Peyer's patch (tissue), 4 donors: ENCODE measurements around the gene NEU4.

Source experiments
- POLR2A ChIP-seq, 2 donors: fragments of 450-650 bp; IDR thresholded peaks; one replicate each; pipeline ENCODE4 v1.5.1; 2017; ENCODE audit warnings: antibody characterized with exemption in 2 of 2, mild to moderate bottlenecking in 2 of 2, moderate library complexity in 2 of 2
- TF ChIP-seq, protein P1 (sequence below), 6 experiments: fragments of 450-650 bp in 4 of 6; fragments of 200-600 bp in 2 of 6; sonication (generic) in 1 of 6; IDR thresholded peaks; one replicate each; pipeline ENCODE4 v1.5.1; 2017 to 2019; ENCODE audit warnings: antibody characterized with exemption in 6 of 6, mild to moderate bottlenecking in 3 of 6, moderate library complexity in 1 of 6

DNA sequence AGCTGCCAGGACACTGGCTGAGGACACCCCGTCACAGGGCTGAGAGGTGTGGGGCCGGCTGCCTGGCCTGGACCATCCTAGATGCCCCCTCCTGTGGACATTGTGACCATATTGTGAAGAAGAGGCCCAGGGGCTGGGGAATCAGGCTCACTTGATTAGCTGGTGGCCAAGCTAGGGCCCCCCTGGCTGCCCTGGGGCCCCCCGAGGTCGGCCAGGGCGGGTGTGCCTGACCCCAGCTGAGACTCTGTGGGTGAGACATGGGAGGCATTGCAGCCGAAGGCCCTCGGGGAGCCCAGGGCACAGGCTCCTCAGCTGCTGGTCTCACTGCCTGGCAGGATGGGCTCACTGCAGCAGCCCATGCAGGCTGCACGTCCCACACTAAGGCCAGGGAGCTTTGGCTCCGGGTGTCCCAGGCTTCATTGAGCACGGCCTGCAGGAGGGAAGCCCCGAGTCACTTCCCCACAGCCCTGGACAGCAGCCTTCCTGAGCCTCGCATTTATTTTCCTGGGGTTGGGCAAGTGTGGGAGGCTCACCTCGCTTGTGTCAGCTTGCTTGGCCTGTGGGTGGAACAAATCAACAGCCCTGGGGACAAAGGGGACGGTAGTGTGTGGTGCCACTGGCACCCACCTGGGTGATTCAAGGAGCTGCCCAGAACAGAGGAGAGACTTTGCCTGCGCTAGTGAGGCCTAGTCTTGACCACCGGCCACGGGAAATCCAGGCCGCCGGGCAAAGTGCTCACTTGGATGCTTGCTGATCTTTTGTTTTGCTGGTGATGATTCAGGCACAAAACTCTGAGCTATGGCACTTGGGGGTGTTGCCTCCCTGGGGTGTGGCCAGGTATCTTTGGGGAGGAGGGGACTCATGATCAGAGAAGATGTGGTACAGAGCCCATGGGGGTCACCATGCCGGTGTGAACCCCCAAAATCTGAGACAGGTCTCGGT is 31.0 kb upstream of the NEU4 start:
- TF ChIP-seq, protein P1, sequence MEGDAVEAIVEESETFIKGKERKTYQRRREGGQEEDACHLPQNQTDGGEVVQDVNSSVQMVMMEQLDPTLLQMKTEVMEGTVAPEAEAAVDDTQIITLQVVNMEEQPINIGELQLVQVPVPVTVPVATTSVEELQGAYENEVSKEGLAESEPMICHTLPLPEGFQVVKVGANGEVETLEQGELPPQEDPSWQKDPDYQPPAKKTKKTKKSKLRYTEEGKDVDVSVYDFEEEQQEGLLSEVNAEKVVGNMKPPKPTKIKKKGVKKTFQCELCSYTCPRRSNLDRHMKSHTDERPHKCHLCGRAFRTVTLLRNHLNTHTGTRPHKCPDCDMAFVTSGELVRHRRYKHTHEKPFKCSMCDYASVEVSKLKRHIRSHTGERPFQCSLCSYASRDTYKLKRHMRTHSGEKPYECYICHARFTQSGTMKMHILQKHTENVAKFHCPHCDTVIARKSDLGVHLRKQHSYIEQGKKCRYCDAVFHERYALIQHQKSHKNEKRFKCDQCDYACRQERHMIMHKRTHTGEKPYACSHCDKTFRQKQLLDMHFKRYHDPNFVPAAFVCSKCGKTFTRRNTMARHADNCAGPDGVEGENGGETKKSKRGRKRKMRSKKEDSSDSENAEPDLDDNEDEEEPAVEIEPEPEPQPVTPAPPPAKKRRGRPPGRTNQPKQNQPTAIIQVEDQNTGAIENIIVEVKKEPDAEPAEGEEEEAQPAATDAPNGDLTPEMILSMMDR (IDR thresholded peaks at IDR 0.05): no peak
- TF ChIP-seq POLR2A (IDR thresholded peaks at IDR 0.05): no peak
